GM21786 (cell line): ENCODE data around the gene PDE8B.

ENCODE experiments used
- ATAC-seq: cut with Tn5 transposase; IDR thresholded peaks from one replicate; pipeline ENCODE4 v1.9.1; 2021; ENCODE audit not compliant: unreplicated experiment

PDE8B gene

GRCh38 chr5:77186652-77187370, 23.7 kb upstream of the PDE8B start:
- no peak for ATAC-seq

DNA sequence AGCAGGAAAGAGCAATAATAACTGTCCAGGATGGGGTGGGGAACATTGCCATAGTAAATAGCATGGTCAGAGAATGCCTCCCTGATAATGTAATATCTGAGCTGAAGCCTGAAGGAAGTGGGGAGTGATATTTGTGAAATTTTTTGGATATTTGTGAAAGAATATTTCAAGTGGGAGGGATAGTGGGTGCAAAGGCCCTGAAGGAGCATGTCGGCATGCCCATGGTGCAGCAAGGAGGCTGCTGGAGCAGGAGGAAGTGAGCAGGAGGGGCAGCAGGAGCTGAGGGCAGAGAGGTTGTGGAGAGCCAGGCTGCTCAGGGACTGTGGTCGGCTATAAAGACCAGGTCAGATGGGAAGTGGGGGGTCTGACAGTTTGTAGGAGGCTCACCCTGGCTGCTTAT, 21.1 kb upstream of the PDE8B start:
- ATAC-seq = no peak

DNA sequence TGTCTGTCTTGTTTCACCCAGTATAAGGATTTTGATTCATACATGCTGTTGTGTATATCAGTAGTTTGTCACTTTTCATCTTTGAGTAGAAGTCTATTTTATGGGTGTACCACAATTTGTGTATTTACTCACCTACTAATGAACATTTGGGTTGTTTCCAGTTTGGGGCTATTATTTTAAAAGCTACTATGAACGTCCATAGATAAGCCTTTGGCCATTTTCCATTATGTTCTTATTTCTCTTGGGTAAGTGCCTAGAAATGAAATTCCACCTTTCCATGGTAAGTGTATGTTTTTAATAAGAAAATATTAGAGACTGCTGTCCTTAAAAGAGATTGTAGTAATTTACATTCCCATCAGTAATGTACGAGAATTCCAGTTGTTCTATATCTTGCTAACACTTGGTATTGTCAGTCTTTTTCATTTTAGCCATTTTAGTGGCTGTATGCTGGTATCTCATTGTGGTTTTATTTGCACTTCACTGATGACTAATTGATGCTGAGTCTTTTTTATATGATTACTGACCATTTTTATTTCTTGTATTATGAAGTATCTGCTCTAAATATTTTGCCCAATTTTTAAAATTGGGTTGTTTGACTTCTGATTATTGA, 17.9 kb upstream of the PDE8B start:
- ATAC-seq = no peak

GRCh38 chr5:77194762-77195161, 15.7 kb upstream of the PDE8B start:
- ATAC-seq = no peak

DNA sequence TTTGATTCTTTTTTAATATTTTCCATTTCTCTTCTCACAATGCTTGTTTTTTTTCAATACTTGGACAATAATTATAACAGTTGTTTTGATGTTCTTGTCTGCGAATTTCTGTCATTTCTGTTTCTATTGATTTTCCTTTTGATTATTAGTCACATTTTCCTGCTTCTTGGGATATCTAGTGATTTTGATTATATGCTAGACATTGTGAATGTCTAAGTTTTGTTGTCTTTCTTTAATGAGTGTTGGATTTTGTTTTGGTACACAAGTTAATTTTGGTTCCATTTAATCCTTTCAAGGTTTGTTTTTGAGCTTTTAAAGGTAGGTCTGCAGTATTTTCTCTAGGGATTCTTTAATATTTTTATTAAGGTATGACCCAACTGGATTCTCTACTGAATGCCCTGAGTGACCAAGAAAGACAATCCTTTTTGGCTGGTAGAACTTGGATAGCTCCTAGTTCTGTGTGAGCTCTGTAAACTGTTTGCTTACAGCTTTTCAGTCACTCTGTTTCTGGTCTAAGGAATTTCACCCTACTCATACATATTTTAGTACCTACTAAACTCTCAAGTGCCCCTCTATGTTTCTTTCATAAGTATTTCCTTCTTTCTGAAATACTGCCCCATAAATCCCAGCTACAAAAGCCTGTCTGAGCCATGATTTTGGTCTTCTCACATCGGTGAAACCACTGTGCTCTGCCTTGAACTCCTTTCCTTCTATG, 12.5 kb upstream of the PDE8B start:
- ATAC-seq = no peak

DNA sequence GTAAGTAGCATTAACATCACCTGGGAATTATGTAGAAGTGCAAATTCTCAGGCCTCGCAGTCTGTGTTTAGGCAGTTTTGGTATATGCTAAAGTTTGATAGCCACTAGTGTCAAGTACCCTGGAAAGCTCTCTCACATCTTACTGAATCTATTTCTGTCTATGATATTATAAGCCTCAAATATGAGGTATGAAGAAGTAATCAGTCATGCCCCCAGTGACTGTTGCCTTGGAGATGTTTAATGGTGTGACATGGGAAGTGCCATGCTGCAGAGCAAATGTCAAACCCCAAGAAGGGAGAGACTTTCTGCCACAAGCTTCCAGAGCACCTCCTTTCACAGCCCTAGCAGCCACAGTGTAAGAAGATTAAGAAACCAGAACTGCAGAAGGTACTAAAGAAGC, 9.8 kb upstream of the PDE8B start:
- ATAC-seq = no peak

GRCh38 chr5:77202145-77202544, 8.3 kb upstream of the PDE8B start:
- ATAC-seq = no peak

GRCh38 chr5:77204967-77205366, 5.5 kb upstream of the PDE8B start:
- ATAC-seq = no peak

GRCh38 chr5:77208507-77209163, 1.8 kb upstream of the PDE8B start:
- ATAC-seq = no peak

DNA sequence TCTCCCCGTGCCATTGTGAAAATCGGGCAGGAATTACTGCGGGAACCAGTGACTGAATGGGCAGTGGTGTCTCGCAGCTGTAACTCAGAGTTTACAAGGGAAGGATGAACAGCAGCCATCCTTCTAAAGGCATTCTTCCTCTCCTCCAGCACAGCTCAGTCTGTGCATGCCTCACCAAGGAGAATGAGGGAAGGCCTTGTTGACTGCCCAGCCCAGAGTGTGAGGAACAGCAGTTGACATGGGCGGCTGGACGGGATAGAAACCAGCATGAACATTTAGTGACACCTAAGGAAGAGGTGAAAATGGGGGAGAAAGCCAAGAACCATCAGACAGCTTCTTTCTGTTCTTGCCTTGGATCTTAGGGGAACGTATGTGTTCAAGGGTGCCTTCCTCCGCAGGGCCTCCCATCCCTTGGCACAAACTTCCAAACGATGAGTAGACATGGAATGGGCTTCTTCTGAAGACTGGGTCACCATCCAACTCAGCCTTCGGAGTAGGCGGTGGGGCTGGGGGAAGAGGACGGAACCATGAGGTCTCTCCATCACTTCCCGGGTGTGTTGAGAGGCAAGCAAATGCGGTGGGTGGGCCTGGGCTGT, 887 bp upstream of the PDE8B start:
- no peak for ATAC-seq

DNA sequence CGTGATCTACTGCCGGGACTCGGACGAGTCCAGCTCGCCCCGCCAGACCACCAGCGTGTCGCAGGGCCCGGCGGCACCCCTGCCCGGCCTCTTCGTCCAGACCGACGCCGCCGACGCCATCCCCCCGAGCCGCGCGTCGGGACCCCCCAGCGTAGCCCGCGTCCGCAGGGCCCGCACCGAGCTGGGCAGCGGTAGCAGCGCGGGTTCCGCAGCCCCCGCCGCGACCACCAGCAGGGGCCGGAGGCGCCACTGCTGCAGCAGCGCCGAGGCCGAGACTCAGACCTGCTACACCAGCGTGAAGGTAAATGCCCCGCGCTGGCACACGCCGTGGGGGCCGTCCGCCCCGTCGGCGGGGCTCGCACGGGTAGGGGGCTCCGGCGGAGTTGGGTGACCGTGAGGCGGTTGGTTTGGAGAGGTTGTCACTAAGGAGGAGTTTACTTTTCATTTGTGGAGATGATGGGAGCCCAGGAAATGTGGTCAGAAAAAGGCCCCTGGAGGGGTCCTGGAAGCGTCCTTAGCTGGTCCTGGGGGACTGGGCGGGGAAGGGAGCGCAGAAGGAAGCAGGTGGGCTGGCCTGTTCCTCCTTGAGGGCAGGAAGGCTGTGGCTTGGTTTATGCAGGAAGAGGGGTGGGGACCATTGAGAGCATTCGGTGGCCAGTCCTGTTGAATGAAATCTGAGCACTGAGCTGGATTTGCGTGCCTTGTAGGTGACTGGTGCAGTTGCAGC, 647 bp downstream of the PDE8B start:
- no peak for ATAC-seq

DNA sequence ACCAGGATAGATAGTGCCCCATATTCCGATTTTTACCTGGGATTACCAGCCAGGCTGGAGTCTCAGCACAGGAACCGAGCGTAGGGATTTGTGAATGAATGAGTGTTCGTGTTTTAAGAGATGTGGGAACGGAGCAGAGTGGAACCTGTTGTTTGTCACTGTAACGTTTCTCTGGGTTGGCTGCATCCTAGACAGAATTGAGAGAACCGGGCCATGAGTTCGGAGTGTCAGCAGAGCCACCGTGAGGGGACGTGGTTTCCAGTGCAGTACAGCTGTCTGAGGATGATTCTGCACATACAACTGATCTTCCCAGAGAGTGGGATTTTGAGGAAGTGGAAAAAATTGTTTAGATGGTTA, 1.2 kb downstream of the PDE8B start:
- ATAC-seq = no peak

DNA sequence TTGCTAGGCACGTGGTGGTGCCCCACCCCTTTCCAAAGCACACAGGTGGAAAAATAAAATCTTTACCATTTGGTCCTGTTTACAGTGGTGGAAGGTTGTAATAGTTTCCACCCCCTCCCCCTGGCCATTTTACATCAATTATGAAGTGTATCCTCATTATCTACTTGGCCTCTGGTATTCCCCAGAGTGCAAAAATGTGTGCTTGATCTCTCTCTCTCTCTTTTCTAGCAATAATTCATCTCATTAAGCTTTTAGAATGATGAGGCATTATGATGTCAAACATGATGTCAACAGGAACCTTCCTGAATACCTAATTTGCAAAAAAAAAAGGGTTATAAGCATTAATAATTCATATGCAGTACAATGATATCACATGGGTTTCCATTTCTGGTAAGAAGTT, 3.1 kb downstream of the PDE8B start:
- ATAC-seq = no peak

- ATAC-seq = no peak
Measured at GRCh38 chr5:77214151-77214550, 3.7 kb downstream of the PDE8B start.

- no peak for ATAC-seq
Measured at GRCh38 chr5:77218263-77218662, 7.8 kb downstream of the PDE8B start.

DNA sequence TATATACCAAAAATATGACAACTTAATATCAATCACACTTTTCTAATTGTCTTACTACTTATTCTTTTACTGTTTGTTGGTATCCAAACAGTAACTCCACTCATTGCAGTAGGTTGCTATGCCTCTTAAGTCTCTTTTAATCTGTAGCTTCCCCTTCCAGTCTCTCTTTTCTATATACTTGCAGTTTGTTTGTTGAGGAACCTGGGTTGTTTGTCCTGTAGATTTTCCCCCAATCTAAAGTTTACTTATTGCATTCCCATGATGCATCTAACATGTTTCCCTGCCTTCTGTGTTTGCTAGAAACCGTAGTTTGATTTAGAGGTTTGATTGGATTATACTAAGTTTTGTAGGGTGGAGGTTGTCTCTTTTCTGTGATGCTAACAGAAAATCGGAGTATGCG, 10.6 kb downstream of the PDE8B start:
- ATAC-seq = no peak

- no peak for ATAC-seq
Measured at GRCh38 chr5:77222722-77223121, 12.2 kb downstream of the PDE8B start.

DNA sequence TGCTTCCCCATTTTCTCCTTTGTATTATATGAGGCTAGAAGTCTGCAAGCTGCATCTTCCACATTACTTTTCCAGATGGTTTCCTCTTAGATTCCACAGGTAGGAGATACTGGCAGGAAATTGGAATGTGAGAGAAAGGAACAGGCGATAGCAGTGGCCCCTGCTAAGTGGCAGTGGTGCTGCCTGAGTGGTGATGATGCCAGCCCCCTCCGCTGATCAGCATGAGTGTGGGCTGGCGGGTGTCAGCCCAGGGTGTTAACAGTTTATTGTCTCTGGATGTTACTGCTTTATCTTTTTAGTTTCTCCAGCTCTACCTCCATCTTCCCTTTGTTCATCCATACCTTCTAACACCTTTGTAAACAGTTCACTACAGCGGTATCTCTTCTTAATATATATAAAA, 13.2 kb downstream of the PDE8B start:
- no peak for ATAC-seq

DNA sequence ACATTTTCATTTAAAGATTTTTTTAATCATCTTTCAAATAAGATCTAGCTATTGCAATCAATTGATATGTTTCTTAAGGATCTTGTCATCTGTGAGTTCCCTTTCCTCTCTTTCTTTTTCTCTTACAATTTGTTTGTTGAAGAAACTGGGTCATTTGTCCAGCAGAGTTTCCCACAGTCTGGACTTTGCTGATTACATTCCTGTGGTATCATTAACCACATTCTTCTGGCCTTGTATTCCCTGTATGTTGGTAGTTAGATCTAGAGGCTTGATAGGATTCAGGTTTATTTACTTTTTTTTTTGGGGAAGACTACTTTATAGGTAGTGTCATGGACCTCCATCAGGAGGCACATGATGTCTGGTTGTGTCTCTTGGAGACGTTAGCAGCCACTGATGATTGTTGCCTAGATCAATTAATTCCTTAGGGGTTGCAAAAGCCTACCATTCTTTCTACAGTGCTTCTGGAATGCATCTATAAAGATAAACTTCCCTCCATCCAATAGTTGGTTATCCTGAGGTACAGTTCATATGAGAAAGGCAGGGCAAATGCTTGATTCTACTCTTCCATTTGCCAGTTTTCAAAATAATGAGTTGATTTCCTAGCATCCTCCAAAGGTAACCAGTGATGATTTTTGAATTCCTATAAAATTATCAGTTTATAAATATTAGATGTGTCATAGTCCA, 14.3 kb downstream of the PDE8B start:
- ATAC-seq = no peak

DNA sequence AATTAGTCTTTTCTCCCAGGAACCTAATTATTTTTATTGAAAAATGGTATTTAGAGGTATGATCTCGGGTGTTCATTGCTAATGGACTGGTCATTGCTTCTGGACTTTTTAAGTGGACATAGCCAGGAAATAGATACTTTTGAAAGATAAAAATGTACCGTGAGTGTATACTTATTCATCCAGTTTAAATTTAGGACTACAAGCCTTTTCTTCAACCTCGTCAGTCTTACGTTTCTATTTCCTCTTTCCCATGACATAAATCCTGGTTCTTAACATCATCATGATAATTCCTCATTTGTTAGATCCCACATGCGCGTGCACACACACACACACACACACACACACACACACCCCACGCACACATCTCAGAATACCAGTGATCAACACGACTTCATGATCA, 15.1 kb downstream of the PDE8B start:
- ATAC-seq = no peak
